Natural killer cell (primary cell): ENCODE data around the gene PROX2. TPM values are rescaled to one million over a fixed set of nuclear protein-coding genes. Genes with fewer than 3 reads are reported as not detected.

Experiments
- ATAC-seq, 3 donors: fragments of 150-1000 bp in 2 of 3; fragments of 200-7000 bp in 1 of 3; cut with Tn5 transposase; 1 replicate in 1 of 3; 2 replicates in 2 of 3; pipeline ENCODE4 v1.10.0; 2021; ENCODE audit warnings: mild to moderate bottlenecking in 2 of 3, moderate library complexity in 2 of 3
- DNase-seq, 2 donors: peaks; one replicate each; pipeline versions ENCODE4 v3.0.0 to v3.0.0-alpha.2; 2013 to 2021; ENCODE audit warnings: mixed read lengths in 1 of 2
- H3K27ac ChIP-seq: one replicate; pipeline ENCODE4 v1.5.1; 2013; ENCODE audit warnings: mild to moderate bottlenecking, low read length
- H3K27me3 ChIP-seq: one replicate; pipeline ENCODE4 v1.6.1; 2013; ENCODE audit warnings: low read length; ENCODE audit not compliant: control insufficient read depth, insufficient read depth
- H3K36me3 ChIP-seq: one replicate; pipeline ENCODE4 v1.6.1; 2013; ENCODE audit warnings: low read length; ENCODE audit not compliant: control insufficient read depth, insufficient read depth
- H3K4me1 ChIP-seq: one replicate; pipeline ENCODE4 v1.6.1; 2013; ENCODE audit warnings: low read length; ENCODE audit not compliant: control insufficient read depth, insufficient read depth
- H3K4me3 ChIP-seq: one replicate; pipeline ENCODE4 v1.5.1; 2013; ENCODE audit warnings: low read length
- H3K9me3 ChIP-seq: one replicate; pipeline ENCODE4 v1.6.1; 2013; ENCODE audit warnings: low read length; ENCODE audit not compliant: control insufficient read depth, insufficient read depth
- H3K27ac Mint-ChIP-seq, 2 donors: one replicate each; pipeline ENCODE4 v1.8.0; 2022; ENCODE audit warnings: mild to moderate bottlenecking in 2 of 2, mixed read lengths in 2 of 2, moderate library complexity in 1 of 2
- H3K27me3 Mint-ChIP-seq, 2 donors: one replicate each; pipeline ENCODE4 v1.8.0; 2022; ENCODE audit warnings: low read depth in 2 of 2, mixed read lengths in 2 of 2
- H3K36me3 Mint-ChIP-seq: one replicate; pipeline ENCODE4 v1.8.0; 2022; ENCODE audit warnings: mixed read lengths
- H3K4me1 Mint-ChIP-seq, 2 donors: one replicate each; pipeline ENCODE4 v1.8.0; 2022; ENCODE audit warnings: mixed read lengths in 2 of 2
- H3K4me3 Mint-ChIP-seq: one replicate; pipeline ENCODE4 v1.8.0; 2022; ENCODE audit warnings: mild to moderate bottlenecking, moderate library complexity, mixed read lengths
- H3K9me3 Mint-ChIP-seq, 2 donors: one replicate each; pipeline ENCODE4 v1.8.0; 2022; ENCODE audit warnings: mixed read lengths in 2 of 2
- WGBS: methylation state at CpG from one replicate; pipeline ENCODE4 v1.1.7; 2013; ENCODE audit warnings: missing lambda C conversion rate; ENCODE audit not compliant: insufficient coverage; 5-methylcytosine and 5-hydroxymethylcytosine counted together
- intact Hi-C: fragments of 100-400 bp; cut with micrococcal nuclease; formaldehyde crosslinking; loops from one replicate; pipeline ENCODE4 v1.14.2; 2022
- total RNA-seq, 4 donors: library from RNA; stranded (reverse); fragments of 120-200 nt in 1 of 4; gene quantifications; one replicate each; pipeline versions ENCODE4 v1.2.3 to v1.2.4, GENCODE V29; 2013 to 2022
- TF ChIP-seq, protein P1 (sequence below): fragments of 200-600 bp; IDR thresholded peaks from one replicate; pipeline ENCODE4 v1.8.0; 2022; ENCODE audit warnings: antibody characterized with exemption

PROX2 gene
- total RNA-seq, 3 donors from 2014 or later (not counting 1 experiment from before 2014, with no cell fraction given), result 5.1 to 7.1 (median 5.7) TPM

DNA sequence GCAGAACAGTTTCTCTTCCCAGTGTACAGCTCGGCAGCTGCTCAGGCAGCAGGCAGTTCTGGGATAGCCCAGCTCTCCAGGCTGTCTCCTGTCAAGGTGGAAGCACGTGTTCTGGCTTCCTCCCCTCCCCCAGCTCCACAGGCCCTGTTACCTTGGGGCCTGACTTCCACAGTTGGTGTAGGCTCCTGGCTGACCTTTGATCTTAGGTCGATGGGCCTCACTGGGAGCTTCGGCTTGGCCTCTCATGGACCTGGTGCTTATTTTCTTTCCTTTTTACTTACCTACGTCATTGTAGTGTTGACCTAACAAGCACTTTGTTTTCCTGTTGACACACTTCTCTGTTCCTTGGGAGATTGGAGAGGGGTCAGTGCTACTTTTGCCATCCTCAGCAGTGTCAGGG lies 22.7 kb upstream of the PROX2 start:
- 97% methylated on average over 5 of the region's 5 CpGs for WGBS
- intact Hi-C loops, result no loop called here
- no peak overlapping the region for H3K4me3 ChIP-seq
- DNase-seq (no peak), ATAC-seq (no peak)
- no peaks in the 10 kb centered on the region for H3K9me3 ChIP-seq
- H3K27me3 ChIP-seq, result no peaks in the 10 kb centered on the region
- peaks cover 48% of the 10 kb centered on the region for H3K36me3 Mint-ChIP-seq
- TF ChIP-seq, protein P1, sequence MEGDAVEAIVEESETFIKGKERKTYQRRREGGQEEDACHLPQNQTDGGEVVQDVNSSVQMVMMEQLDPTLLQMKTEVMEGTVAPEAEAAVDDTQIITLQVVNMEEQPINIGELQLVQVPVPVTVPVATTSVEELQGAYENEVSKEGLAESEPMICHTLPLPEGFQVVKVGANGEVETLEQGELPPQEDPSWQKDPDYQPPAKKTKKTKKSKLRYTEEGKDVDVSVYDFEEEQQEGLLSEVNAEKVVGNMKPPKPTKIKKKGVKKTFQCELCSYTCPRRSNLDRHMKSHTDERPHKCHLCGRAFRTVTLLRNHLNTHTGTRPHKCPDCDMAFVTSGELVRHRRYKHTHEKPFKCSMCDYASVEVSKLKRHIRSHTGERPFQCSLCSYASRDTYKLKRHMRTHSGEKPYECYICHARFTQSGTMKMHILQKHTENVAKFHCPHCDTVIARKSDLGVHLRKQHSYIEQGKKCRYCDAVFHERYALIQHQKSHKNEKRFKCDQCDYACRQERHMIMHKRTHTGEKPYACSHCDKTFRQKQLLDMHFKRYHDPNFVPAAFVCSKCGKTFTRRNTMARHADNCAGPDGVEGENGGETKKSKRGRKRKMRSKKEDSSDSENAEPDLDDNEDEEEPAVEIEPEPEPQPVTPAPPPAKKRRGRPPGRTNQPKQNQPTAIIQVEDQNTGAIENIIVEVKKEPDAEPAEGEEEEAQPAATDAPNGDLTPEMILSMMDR, result no peak
- H3K36me3 ChIP-seq, result peaks cover 93% of the 10 kb centered on the region
- H3K27ac ChIP-seq, result no peak overlapping the region
- H3K27ac Mint-ChIP-seq, result peak overlapping the region in 1 of 2 donors; percentile 34
- no peaks in the 10 kb centered on the region for H3K9me3 Mint-ChIP-seq
- no peaks in the 10 kb centered on the region for H3K27me3 Mint-ChIP-seq
- peaks cover 4% of the 10 kb centered on the region for H3K4me1 ChIP-seq
- no peak overlapping the region for H3K4me3 Mint-ChIP-seq
- H3K4me1 Mint-ChIP-seq, result peaks cover 0 to 4% of the 10 kb centered on the region in 2 donors

DNA sequence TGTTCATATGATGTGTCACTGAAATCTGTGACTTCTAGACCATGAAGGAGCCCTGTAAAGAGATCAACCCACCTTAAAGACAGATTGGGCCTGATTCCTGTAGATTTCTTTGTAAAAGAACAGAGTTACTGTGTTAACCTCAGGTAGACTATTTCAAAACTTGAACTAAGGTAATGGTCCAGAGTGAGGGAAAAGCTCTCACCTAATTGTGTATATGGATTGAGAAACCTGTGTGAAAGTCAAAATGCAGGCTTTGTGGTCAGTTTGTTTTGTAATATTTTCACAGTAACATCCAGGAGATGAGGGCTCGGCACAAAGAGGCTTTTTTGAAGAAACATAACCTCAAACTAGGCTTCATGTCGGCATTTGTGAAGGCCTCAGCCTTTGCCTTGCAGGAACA lies 22.1 kb upstream of the PROX2 start:
- Mint-ChIP-seq H3K4me3 (no peak overlapping the region), H3K36me3 (peaks cover 48% of the 10 kb centered on the region), H3K4me1 (peaks cover 0 to 5% of the 10 kb centered on the region in 2 donors), H3K9me3 (no peaks in the 10 kb centered on the region), H3K27me3 (no peaks in the 10 kb centered on the region), H3K27ac (no peak overlapping the region)
- TF ChIP-seq, protein P1, result no peak
- Histone ChIP-seq H3K4me1 (peaks cover 9% of the 10 kb centered on the region), H3K9me3 (no peaks in the 10 kb centered on the region), H3K36me3 (peaks cover 96% of the 10 kb centered on the region), H3K27ac (no peak overlapping the region), H3K27me3 (no peaks in the 10 kb centered on the region), H3K4me3 (no peak overlapping the region)
- WGBS, result 100% methylated on average over 2 of the region's 2 CpGs
- DNase-seq, result no peak
- ATAC-seq, result no peak
- intact Hi-C loops, result no loop called here

DNA sequence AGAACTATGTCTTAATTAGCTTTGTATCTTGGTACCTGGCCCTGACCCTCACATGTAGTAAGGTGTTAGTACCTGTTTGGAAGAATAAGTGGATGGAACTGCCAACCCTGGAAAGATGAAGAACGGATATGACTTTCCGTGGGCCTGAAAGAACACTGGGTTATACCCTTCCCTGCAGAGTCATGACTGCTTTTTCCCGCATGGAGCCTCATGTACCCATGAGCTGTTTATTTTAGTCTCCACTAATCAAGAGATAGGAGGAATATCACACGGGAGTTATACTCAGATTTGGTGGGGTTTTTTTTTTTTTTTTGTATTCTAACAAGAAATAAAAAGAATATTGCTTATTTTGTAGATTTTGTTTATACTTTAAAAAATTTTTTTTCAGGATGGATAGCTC lies 21.7 kb upstream of the PROX2 start:
- Mint-ChIP-seq H3K4me3 (no peak overlapping the region), H3K4me1 (peaks cover 0 to 5% of the 10 kb centered on the region in 2 donors), H3K27me3 (no peaks in the 10 kb centered on the region), H3K9me3 (no peaks in the 10 kb centered on the region), H3K36me3 (peaks cover 45% of the 10 kb centered on the region), H3K27ac (no peak overlapping the region)
- Histone ChIP-seq H3K27me3 (no peaks in the 10 kb centered on the region), H3K27ac (no peak overlapping the region), H3K36me3 (peaks cover 96% of the 10 kb centered on the region), H3K4me3 (no peak overlapping the region), H3K9me3 (no peaks in the 10 kb centered on the region), H3K4me1 (peaks cover 9% of the 10 kb centered on the region)
- no peak for DNase-seq
- no peak for ATAC-seq
- intact Hi-C loops, result no loop called here
- WGBS, result 98% methylated on average over 4 of the region's 4 CpGs
- TF ChIP-seq, protein P1, result no peak

DNA sequence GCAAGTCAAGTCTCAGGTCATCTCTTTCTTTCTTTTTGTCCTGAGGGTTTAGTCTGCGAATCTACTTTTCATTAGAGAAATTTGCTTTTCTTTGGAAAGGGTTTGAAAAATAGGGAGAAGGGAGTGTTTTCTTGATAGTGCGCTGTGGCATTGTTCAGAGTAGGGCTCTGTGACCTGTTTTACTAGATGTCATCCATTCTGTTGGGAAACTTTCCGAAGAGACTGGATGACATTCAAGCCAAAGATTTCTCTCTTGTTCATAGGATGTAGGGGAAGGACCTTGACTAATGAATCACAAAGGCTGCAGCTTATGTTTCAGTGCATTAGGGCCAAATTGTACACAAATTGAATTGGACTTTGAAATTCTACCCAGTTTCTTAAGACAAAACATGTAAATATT lies 20.5 kb upstream of the PROX2 start:
- no peak for DNase-seq
- H3K27ac Mint-ChIP-seq, result no peak overlapping the region
- H3K27me3 Mint-ChIP-seq, result no peaks in the 10 kb centered on the region
- ATAC-seq, result no peak
- Histone ChIP-seq H3K9me3 (no peaks in the 10 kb centered on the region), H3K27ac (no peak overlapping the region), H3K36me3 (peaks cover 96% of the 10 kb centered on the region), H3K4me3 (no peak overlapping the region), H3K27me3 (no peaks in the 10 kb centered on the region), H3K4me1 (peaks cover 9% of the 10 kb centered on the region)
- H3K9me3 Mint-ChIP-seq, result no peaks in the 10 kb centered on the region
- WGBS, result 100% methylated on average over 3 of the region's 3 CpGs
- H3K4me3 Mint-ChIP-seq, result no peak overlapping the region
- TF ChIP-seq, protein P1, result no peak
- H3K36me3 Mint-ChIP-seq, result peaks cover 42% of the 10 kb centered on the region
- H3K4me1 Mint-ChIP-seq, result peaks cover 0 to 5% of the 10 kb centered on the region in 2 donors
- intact Hi-C loops, result no loop called here
